ENCODE results near the gene PDXDC1.
"Not testable (repeated sequence)": the region's sequence is repeated elsewhere in the genome, so short reads cannot be mapped to it uniquely, and the experiment has no call there.

DNA sequence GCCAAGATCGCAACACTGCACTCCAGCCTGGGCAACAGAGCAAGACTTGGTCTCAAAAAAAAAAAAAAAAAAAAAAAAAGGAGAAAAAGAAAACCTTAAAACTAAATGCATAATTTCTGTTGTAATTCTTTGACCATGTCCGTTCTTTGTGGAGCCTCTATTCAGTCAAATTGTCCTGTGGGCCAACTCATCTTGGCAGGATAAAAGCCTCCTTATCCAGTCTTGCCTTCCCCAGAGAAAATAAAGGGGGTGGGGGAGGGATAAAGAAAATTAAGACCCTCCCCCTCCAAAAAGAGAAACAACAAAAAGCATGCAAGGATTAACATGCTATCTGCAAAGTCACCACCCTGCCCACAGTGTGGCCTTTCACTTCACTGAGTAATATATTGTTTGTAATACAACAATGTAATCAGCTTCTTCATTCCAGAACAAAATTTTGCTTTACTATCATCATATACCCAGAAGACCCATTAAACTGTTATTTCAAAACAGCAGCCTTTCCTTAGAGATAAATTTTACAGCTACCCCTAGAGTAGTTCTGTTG lies 124.6 kb downstream of the PDXDC1 start:
- not testable (repeated sequence) for TF ChIP-seq RNF2 (IDR thresholded peaks at IDR 0.05; ENCODE audit: borderline replicate concordance, low read depth); PHF8 (IDR thresholded peaks at IDR 0.05; ENCODE audit: borderline replicate concordance, low read depth); POLR2A (IDR thresholded peaks at IDR 0.05; ENCODE audit: low read length); RFX5 (IDR thresholded peaks at IDR 0.05); SMC3 (IDR thresholded peaks at IDR 0.05); EP300 (IDR thresholded peaks at IDR 0.05); HOXA7 (CRISPR knock-in tag; IDR thresholded peaks at IDR 0.05); HDAC2 (IDR thresholded peaks at IDR 0.05)
- TF ChIP-seq, protein P1, sequence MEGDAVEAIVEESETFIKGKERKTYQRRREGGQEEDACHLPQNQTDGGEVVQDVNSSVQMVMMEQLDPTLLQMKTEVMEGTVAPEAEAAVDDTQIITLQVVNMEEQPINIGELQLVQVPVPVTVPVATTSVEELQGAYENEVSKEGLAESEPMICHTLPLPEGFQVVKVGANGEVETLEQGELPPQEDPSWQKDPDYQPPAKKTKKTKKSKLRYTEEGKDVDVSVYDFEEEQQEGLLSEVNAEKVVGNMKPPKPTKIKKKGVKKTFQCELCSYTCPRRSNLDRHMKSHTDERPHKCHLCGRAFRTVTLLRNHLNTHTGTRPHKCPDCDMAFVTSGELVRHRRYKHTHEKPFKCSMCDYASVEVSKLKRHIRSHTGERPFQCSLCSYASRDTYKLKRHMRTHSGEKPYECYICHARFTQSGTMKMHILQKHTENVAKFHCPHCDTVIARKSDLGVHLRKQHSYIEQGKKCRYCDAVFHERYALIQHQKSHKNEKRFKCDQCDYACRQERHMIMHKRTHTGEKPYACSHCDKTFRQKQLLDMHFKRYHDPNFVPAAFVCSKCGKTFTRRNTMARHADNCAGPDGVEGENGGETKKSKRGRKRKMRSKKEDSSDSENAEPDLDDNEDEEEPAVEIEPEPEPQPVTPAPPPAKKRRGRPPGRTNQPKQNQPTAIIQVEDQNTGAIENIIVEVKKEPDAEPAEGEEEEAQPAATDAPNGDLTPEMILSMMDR (IDR thresholded peaks at IDR 0.05) = not testable (repeated sequence)
- TF ChIP-seq, protein P2, sequence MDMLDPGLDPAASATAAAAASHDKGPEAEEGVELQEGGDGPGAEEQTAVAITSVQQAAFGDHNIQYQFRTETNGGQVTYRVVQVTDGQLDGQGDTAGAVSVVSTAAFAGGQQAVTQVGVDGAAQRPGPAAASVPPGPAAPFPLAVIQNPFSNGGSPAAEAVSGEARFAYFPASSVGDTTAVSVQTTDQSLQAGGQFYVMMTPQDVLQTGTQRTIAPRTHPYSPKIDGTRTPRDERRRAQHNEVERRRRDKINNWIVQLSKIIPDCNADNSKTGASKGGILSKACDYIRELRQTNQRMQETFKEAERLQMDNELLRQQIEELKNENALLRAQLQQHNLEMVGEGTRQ (IDR thresholded peaks at IDR 0.05) = not testable (repeated sequence)
- TF ChIP-seq, protein P3, sequence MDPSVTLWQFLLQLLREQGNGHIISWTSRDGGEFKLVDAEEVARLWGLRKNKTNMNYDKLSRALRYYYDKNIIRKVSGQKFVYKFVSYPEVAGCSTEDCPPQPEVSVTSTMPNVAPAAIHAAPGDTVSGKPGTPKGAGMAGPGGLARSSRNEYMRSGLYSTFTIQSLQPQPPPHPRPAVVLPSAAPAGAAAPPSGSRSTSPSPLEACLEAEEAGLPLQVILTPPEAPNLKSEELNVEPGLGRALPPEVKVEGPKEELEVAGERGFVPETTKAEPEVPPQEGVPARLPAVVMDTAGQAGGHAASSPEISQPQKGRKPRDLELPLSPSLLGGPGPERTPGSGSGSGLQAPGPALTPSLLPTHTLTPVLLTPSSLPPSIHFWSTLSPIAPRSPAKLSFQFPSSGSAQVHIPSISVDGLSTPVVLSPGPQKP (IDR thresholded peaks at IDR 0.05; ENCODE audit: low read depth, low read length) = not testable (repeated sequence)
- TF ChIP-seq, protein P4, sequence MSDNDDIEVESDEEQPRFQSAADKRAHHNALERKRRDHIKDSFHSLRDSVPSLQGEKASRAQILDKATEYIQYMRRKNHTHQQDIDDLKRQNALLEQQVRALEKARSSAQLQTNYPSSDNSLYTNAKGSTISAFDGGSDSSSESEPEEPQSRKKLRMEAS (IDR thresholded peaks at IDR 0.05) = not testable (repeated sequence)

Measured in A549 (cell line).